PC-9 (cell line): ENCODE results near the gene ASTN2. TPM values are rescaled to one million over a fixed set of nuclear protein-coding genes. Genes with fewer than 3 reads are reported as not detected.

ENCODE experiments used
- BruUV-seq: library from RNA; stranded (reverse); fragments of 400-500 nt; replicated peaks from 2 replicates; lab custom pipeline; 2021; lab: Mats Ljungman, UMichigan
- CTCF ChIA-PET: fragments of 300-600 bp; sonication (Branson Sonifier 250); formaldehyde crosslinking; loops from one replicate; lab custom pipeline; 2022; ENCODE audit warnings: antibody characterized with exemption; lab: Charles Lee
- POLR2A ChIA-PET: fragments of 300-600 bp; sonication (Branson Sonifier 250); formaldehyde crosslinking; loops from one replicate; lab custom pipeline; 2022; ENCODE audit warnings: antibody characterized with exemption; ENCODE audit not compliant: unreplicated experiment; lab: Charles Lee
- DNase-seq, 2 experiments: peaks; one replicate each; pipeline versions ENCODE4 v3.0.0 to v3.0.0-alpha.2; 2015 to 2022; ENCODE audit warnings: mixed read lengths in 1 of 2
- H2AFZ ChIP-seq: fragments of 200-600 bp; sonication (generic); 2 replicates; pipeline ENCODE4 v1.8.1; 2017; ENCODE audit warnings: antibody characterized with exemption
- H3F3A ChIP-seq: fragments of 200-600 bp; sonication (generic); 2 replicates; pipeline ENCODE4 v1.8.1; 2017; ENCODE audit warnings: antibody characterized with exemption, mild to moderate bottlenecking, low read depth; ENCODE audit not compliant: insufficient read depth
- H3K27ac ChIP-seq: fragments of 200-600 bp; sonication (generic); 2 replicates; pipeline ENCODE4 v1.6.1; 2016; ENCODE audit warnings: mixed run types
- H3K27me3 ChIP-seq: fragments of 200-600 bp; sonication (generic); 2 replicates; pipeline ENCODE4 v1.6.1; 2016; ENCODE audit warnings: low read depth, mixed run types; ENCODE audit not compliant: insufficient read depth
- H3K36me3 ChIP-seq: fragments of 200-600 bp; sonication (generic); 2 replicates; pipeline ENCODE4 v1.6.1; 2016; ENCODE audit warnings: low read depth, mixed run types
- H3K4me1 ChIP-seq: fragments of 200-600 bp; sonication (generic); replicated peaks from 2 replicates; pipeline ENCODE4 v1.6.1; 2016; ENCODE audit warnings: mixed run types; ENCODE audit not compliant: insufficient read depth
- H3K4me2 ChIP-seq: fragments of 200-600 bp; sonication (generic); 2 replicates; pipeline ENCODE4 v1.6.1; 2017; ENCODE audit warnings: mixed run types
- H3K4me3 ChIP-seq: fragments of 200-600 bp; sonication (generic); 2 replicates; pipeline ENCODE4 v1.6.1; 2016; ENCODE audit warnings: mixed run types
- H3K79me2 ChIP-seq: fragments of 200-600 bp; sonication (generic); 2 replicates; pipeline ENCODE4 v1.6.1; 2017; ENCODE audit warnings: low read depth, mixed run types
- H3K9me2 ChIP-seq: fragments of 200-600 bp; sonication (generic); 2 replicates; pipeline ENCODE4 v1.8.1; 2017; ENCODE audit warnings: mild to moderate bottlenecking; ENCODE audit not compliant: insufficient read depth
- H3K9me3 ChIP-seq: fragments of 200-600 bp; sonication (generic); 2 replicates; pipeline ENCODE4 v1.8.1; 2016; ENCODE audit warnings: low read depth; ENCODE audit not compliant: insufficient read depth
- H4K20me1 ChIP-seq: fragments of 200-600 bp; sonication (generic); 2 replicates; pipeline ENCODE4 v1.8.1; 2017; ENCODE audit not compliant: insufficient read depth
- CTCF ChIP-seq: fragments of 200-600 bp; sonication (generic); conservative IDR thresholded peaks from 2 replicates; pipeline ENCODE4 v1.6.1; 2017; ENCODE audit warnings: mixed run types, antibody characterized with exemption, mild to moderate bottlenecking, moderate library complexity
- EZH2 ChIP-seq: fragments of 200-600 bp; sonication (generic); IDR thresholded peaks from 2 replicates; pipeline ENCODE4 v1.8.0; 2017; ENCODE audit warnings: antibody characterized with exemption, low read depth
- intact Hi-C: fragments of 100-400 bp; cut with micrococcal nuclease; formaldehyde crosslinking; loops from one replicate; pipeline ENCODE4 v1.10.0; 2022; ENCODE audit not compliant: unreplicated experiment
- total RNA-seq: library from RNA; stranded (reverse); gene quantifications from 2 replicates; pipeline ENCODE4 v1.2.3, GENCODE V29; 2021

ASTN2 gene
- total RNA-seq, 1 experiment from 2014 or later = 6.2 TPM

- Histone ChIP-seq H2AFZ (no peak overlapping the region), H3K79me2 (no peaks in the 10 kb centered on the region), H3K4me2 (no peak overlapping the region), H3K4me1 (no peaks in the 10 kb centered on the region), H3K27me3 (no peaks in the 10 kb centered on the region), H3K9me2 (no peaks in the 10 kb centered on the region; the same call in 1 of the 2 replicates), H4K20me1 (no peaks in the 10 kb centered on the region), H3K36me3 (no peaks in the 10 kb centered on the region), H3K4me3 (no peak overlapping the region), H3F3A (no peaks in the 10 kb centered on the region), H3K27ac (no peak overlapping the region), H3K9me3 (peaks cover 11% of the 10 kb centered on the region; the same call in 1 of the 2 replicates)
- DNase-seq = peak in 1 of 2 experiments; percentile 37
- peak; percentile 63 for TF ChIP-seq CTCF
- TF ChIP-seq EZH2 = no peak
- no TSS peak for BruUV-seq
- intact Hi-C loops = no loop called here
- POLR2A ChIA-PET = no interaction called here
- CTCF ChIA-PET = no interaction called here
Observed at GRCh38 chr9:116589392-116590354, 825.2 kb downstream of the ASTN2 start.

- intact Hi-C loops = no loop called here
- Histone ChIP-seq H3K4me3 (no peak overlapping the region), H4K20me1 (no peaks in the 10 kb centered on the region), H3K27me3 (no peaks in the 10 kb centered on the region), H3K4me1 (no peaks in the 10 kb centered on the region), H3K27ac (no peak overlapping the region), H3K4me2 (no peak overlapping the region), H3F3A (no peaks in the 10 kb centered on the region), H3K79me2 (no peaks in the 10 kb centered on the region), H2AFZ (no peak overlapping the region), H3K9me3 (peaks cover 11% of the 10 kb centered on the region; the same call in 1 of the 2 replicates), H3K36me3 (no peaks in the 10 kb centered on the region), H3K9me2 (no peaks in the 10 kb centered on the region)
- DNase-seq = no peak
- TF ChIP-seq EZH2 (no peak), CTCF (no peak)
- no TSS peak for BruUV-seq
- ChIA-PET CTCF (no interaction called here), POLR2A (no interaction called here)
Observed at GRCh38 chr9:116587919-116588318, 826.9 kb downstream of the ASTN2 start.

- no peaks in the 10 kb centered on the region for H3K79me2 ChIP-seq
- CTCF ChIA-PET = interaction anchor here (0.7 kb wide), 1 partner anchor 929 kb away, joined by 3 read pairs; no protein-coding TSS in a partner anchor
- H3K9me3 ChIP-seq = peaks cover 11% of the 10 kb centered on the region; the same call in 1 of the 2 replicates
- H3K36me3 ChIP-seq = no peaks in the 10 kb centered on the region
- H3K4me3 ChIP-seq = no peak overlapping the region
- no peak overlapping the region for H3K27ac ChIP-seq
- no peaks in the 10 kb centered on the region for H4K20me1 ChIP-seq
- H3K4me2 ChIP-seq = no peak overlapping the region
- POLR2A ChIA-PET = no interaction called here
- no TSS peak for BruUV-seq
- H3K4me1 ChIP-seq = no peaks in the 10 kb centered on the region
- no peaks in the 10 kb centered on the region for H3F3A ChIP-seq
- H2AFZ ChIP-seq = no peak overlapping the region; the same call in 1 of the 2 replicates
- TF ChIP-seq EZH2 (no peak), CTCF (no peak)
- H3K9me2 ChIP-seq = no peaks in the 10 kb centered on the region
- no peaks in the 10 kb centered on the region for H3K27me3 ChIP-seq
- intact Hi-C loops = no loop called here
- no peak for DNase-seq
Observed at GRCh38 chr9:116585896-116586295, 829.0 kb downstream of the ASTN2 start.
